T-helper 2 cell treated with Interferon-gamma antibody and Interleukin-4, amounts not matched to agents 100 ng/mL and 5 ng/mL, for 36 hours (primary cell): Measurements from ENCODE around the gene EEFSEC. TPM values are rescaled to one million over a fixed set of nuclear protein-coding genes. Genes with fewer than 3 reads are reported as not detected.

Experiments
- intact Hi-C: fragments of 100-400 bp; cut with micrococcal nuclease; formaldehyde crosslinking; loops from one replicate; pipeline ENCODE4 v1.15.1; 2023
- total RNA-seq: library from RNA; stranded (reverse); gene quantifications from 2 replicates; pipeline ENCODE4 v1.2.3, GENCODE V29; 2022

Gene EEFSEC
- total RNA-seq, 1 donor from 2014 or later, result 18.2 TPM

DNA sequence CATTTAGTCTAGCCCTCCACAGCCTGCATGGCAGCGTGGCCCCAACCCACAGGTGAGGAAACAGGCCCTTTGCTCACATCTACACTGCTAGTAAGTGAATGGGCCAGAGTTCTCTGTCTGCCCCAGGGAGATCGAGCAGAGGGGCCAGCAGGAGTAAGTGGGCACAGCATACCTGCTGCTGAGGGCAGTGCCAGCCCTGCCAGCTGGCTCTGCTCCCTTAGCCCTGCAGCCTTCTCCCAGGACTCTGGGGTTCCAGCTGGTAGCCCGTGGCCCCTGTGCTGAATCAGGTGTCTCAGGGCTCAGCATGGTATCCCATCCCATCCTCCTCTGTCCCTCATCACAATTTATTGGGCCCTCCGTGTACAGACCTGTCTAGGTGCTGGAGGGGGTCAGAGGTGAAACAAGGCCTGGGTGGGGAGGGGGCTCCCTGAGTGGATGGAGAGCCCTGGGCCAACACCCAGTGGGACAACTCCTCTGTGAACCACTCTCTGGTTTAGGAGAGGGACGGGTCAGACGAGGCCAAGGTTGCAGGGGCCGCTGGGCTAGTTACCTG is 211.6 kb downstream of the EEFSEC start:
- intact Hi-C loops, result no loop called here

DNA sequence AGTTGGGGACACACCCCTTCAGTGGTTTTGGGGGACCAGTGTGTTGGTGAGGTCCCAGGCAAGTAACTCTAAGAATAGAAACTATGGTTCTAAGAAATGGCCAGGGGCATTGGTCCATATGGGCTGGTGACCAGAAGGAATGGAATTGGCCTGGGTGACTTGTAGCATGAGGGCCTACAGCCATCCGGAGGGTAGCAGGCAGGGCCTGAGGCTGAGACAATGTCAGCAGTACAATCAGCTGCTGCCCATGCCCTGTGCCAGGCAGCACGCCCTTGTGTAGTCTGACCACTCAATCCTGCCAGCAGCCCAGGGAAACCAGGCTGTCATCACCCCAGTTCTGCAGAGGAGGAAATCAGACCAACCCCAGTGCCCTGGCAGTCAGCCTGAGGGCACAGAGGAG is 212.9 kb downstream of the EEFSEC start:
- intact Hi-C loops, result no loop called here

DNA sequence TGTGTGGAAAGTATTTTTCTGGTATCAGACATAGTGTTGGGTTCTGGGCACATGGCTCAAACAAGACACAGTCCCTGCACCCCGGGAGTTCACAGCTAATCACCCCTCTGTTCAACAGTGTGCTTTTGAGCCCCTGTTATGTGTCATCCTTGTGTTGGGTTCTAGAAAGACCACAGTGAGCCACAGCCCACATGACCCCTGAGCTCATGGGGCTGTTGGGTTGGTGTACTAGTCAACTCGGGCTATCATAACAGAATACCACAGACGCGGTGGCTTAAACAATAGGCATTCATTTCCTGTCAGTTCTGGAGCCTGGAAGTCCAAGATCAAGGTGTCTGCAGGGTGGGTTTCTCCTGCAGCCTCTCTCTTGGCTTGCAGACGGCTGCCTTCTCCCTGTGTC is 213.4 kb downstream of the EEFSEC start:
- intact Hi-C loops, result no loop called here

DNA sequence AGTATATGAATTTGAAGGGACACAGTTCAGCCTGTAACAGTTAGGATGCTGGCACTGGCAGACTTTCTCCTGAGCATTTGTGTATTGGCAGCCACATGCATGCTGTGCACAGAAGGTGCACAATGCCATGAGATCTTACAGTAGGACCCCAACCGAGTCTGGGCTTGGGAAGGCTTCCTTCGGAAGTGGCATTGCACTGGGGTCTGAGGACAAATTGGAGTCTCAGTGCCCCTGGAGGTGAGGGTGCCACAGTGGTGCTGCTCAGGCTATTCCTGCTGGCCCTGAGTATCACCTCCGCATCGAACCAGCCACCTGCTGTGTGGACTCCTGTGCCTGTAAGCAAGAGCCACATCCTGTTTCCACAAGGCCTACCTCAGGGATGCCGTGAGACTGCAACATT is 213.9 kb downstream of the EEFSEC start:
- intact Hi-C loops, result no loop called here

DNA sequence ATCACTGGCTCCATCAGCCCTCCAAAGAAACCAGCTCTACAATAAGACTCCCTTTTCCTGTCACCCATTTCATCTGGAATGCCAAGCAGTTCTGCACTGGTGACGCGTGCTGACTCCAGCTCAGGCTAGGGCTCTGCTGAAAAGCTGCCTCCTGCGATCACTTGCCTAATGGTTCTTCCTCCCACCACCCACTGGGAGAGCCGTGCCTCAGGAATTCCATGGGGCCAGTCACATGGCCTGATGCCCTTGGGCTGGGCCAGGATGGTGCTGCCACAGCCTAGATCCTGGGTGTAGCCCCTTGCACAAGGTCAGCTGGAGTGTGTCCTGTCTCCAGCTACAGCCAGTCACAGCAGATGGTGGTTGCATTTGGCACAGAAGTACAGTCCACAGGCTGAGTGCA is 214.5 kb downstream of the EEFSEC start:
- intact Hi-C loops, result no loop called here

DNA sequence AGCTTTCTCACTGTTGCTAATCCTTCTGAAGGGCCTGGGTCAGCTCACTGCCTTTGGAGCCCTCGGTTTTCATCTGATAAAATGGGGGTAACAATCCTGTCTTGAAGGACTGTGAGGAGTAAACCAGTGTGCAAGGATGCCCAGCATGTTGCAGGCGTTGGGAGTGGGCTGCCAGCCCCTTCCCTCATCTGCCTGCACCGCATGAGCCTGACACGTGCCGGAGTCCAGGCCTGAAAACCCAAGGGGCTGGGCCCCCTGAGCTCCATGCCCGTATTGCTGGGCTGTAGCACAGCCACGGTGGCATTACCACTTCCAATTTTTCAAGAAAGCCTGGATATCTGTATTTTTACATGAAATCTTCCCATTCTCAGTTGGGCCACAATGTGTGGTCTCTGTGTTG is 215.3 kb downstream of the EEFSEC start:
- intact Hi-C loops, result no loop called here

DNA sequence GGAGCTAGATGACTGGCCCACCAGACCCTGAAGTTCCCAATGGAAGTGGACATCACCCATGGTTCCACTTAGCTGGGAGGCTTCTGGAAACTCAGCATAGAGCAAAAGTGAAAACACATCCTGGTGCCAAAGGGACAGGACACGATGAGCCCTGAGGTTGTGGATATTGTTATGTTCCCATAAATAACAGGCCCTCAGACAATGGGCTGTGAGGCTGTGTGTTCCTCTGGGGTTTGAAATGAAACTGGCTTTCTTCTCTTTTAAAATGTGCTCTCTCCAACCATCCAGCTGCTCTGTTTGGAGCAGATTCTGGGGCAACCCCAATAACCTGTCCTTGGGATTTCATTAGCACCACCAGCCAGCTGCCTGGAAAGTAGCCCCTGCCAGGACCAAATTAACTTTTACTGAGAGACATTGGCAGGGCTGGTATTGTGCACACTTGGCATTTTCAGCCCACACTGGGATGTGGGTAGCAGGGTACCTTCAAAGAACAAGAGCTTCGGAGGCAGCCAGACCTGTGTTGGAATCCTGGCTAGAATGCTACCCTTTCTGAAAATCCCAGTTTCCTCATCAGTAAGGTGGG is 215.9 kb downstream of the EEFSEC start:
- intact Hi-C loops, result no loop called here

DNA sequence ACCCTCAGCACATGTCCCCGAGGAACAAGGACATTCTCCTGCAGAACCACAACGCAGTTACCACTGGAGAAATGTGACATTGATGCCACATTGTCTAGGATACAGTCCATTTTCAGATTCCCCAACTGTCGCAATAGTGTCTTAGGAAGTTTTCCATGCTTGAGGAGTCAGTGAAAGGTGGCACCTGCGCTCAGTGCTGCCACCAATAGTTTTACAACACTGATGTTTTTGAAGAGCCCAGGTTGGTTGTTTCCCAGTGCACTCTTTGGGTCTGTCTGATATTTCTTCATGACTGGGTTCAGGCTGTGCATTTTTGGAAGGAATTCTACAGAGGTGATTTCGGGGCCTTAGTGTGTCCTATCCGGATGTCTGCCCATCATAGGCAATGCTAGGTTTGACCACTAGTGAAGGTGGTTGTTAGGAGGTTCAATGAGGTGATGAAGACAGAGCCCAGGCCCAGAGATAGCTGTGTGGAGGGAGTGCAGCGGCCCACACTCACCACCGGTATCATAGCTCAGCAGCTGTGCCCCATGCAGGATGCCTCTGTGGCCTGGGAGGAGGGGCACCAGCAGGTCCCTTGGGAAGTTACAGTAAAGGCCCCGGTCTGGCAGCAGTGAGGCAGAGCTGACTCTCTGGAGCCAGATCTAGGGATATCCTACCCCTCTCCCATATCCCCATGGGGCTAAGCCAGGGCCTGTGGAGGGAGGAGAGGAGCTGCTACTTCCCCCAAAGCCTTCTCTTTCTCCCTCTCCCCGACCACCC is 216.8 kb downstream of the EEFSEC start:
- intact Hi-C loops, result no loop called here

DNA sequence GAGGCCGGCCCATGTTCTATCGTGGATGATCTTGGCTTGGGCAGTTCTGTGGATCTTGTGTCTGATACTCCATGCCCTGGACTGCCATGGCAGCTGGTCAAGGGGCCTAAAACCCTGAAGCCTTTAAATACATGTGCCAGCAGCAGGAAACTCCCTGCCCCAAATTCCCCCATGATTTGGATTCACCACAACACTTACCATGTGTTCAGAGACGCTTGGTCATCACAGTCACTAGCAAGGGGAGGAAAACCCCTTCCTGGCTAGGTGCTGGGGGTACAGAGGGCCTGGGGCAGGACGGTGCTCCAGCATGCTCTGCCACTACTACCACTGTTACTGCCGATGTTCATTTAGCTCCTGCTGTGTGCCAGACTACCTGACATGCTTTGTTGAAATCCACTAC is 219.0 kb downstream of the EEFSEC start:
- intact Hi-C loops, result no loop called here

DNA sequence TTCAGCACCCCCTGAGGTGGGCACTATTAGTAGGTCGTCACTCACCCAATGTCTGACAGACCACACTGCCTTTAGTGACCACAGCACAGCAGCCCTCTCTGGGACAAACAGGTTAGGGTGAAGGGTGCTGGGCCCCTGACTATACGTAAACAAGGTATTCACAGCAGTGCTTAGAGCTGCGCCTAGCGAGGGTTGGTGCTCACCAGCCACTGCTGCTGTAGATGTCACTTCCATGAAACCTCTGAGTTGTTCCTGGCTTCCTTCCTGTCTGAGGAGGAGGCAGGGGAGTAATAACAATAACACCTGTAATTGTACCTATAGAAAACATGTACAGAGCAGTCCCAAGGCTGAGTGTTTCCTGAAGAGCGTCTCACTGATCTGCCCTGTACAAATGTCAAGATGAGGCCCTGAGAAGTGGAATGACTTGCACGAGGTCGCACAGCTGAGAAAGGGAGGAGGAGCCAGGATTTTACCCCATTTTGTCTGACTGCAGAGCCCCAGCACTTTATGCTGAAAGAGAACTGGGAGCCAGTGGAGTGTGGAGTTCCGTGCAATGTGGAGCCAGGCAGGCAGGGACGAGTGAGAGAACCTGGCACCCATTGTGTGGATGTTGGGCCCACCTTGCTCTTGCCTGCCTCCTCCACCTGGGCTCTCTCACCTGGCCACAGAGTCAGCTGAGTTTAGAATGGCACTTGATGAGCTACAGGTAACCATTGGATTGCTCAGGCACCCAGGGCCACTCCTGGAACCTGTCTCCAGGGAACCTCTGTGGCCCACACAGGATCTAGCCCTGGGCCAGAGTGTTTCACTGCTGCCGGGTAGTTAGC is 219.6 kb downstream of the EEFSEC start:
- intact Hi-C loops, result no loop called here

DNA sequence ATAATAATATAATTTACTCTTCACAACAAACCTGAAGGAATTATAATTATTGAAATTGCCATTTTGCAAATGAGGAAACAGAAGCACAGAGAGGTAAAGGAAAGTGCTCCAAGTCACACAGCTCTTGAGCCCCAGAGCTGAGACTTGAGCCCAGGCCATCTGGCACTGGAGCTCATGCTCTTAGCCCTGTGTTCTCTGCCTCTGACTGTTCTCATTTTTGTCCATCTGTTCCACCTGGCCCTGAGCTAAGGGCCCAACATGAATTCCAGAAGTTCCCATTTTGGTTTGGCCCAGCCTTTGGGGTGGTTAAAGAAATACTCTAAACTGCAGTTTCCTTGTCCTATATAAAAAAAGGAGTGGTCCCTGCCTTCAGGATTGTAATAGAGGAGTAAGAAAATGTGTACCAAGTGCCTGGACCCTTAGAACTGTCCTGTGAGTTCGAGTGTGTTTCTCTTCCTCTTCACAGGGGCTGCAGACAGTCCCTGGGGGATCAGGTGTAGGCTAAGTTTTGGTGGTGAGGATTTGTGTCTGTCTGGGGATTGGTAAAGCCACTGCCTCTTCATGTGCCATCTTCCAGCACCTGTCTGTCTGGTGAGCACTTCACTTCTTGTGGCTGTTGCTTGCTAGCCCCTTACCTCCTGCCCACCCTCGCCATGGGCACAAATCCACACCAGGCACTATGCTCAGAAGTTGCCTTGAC is 221.6 kb downstream of the EEFSEC start:
- intact Hi-C loops, result no loop called here

DNA sequence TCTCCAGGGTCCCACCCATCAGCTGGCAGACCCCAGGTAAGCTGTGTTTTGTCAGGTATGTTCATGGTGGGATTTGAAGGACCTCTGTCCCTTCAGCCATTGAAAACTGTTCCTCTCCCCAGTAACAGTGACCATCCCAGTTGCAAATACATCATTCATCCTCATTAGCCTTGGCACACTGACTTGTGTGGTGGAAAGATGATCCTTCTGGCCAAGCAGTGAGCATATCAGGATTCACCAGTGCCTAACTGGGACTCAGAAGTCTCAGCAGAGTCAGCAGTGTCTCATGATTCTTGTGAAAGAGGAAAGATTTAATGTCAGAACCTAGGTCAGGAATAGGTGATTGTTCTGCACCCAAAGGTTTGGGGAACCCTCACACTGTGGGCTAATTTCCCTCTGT is 223.2 kb downstream of the EEFSEC start:
- intact Hi-C loops, result no loop called here

DNA sequence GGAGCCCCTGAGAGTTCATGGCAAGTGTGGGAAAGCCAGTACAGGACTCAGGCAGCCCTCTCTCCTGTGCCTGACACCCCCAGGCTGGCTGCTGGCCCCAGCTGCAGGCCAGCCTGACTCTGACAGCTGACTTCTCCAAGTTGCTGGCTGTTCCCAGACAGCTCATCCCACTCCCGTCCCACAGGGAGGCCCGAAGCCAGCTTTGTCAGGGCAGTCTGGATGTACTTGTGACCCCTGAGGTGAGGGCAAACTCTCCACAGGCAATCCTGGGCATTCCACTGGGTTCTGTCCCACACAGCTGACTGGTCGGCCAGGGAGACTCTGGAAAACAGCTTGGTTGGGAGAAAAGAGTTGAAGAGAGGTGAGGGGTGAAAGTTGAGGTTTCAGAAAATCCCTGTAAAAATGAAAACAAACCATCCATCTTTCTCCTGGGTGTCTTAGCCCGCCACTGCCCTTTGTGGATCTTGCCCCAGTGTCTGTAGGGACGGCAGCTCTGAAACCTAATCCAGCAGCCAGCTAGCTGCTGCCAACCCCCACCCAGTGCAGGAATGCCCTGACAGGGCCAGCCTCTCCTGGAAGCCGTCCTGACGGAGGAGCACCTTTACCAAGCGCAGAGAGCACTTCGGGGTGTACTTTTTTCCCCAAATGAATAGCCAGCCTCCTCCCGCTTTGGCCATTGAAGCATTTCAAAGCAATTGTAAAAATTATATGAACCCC is 225.5 kb downstream of the EEFSEC start:
- intact Hi-C loops, result no loop called here

DNA sequence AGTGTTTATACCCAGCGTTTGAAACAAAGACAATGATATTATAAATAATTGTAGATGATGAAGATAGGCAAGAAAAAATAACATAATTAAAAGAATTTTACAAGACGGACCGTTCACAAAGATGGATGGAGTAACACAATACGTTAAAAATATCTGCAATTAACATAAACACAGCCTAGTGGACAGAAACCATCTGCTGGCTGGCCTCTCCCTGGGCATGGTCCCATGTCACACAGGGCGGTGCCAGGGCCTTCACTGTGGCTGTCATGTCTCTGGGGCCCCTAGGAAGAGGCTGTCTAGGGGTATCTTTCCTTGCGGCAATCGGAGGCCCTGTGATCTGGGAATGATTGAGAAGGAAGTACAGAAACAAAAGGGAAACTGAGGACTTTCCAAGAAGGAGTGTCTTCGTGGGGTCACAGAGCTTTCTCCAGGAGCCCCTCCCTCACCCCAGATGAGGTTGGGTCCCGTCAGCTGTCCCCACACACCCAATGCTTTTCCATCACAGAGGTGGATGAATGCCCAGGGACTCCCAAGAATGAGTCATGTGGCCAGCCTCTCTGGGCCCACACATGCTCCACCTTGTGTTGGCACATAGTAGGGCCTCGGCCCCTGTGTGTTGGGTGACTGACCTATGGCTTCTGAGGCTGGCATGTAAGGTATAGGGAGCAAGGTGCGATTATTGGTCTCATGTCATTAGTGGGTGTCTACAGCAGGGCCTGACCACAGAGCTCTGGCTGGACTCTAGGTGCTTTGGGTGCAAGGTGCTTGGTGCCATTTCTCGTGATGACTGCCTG is 226.3 kb downstream of the EEFSEC start:
- intact Hi-C loops, result no loop called here

DNA sequence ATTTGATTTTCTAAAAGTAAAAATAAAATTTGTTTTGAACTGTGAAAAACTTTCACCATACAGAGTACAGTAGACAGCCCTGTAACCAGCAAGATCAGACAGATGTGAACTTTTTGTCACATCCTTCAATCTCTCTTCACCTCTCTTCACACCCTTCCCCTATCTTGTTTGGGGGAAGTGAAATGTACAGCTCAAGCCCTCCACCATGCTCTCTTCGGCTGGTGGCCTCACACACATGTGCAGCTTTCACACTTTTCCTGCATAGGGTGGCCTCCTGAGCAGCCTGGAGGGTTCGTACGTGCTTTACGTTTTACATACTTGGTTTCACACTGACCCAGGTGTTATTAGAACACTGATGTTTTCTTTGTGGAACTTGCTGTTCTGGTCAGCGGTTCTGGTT is 227.0 kb downstream of the EEFSEC start:
- intact Hi-C loops, result no loop called here

DNA sequence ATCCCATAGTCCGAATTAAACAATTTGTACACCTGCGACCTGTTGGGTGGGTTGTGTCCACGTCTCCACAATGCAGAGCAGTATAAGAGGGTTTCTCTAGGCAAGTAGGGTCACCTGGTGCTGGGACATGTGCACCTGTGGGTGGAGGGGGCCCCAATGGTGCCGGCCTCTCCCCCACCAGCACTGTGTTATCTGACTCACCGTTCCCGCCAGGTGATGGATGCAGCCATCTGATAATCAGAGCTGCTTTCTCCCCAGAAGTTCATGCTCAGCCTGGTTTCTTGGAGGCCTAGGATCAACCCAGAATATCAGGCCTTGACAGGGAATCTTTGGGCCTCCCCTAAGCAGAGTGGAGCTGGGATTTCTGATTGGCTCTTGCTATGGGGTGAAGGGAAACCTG is 227.4 kb downstream of the EEFSEC start:
- intact Hi-C loops, result no loop called here

DNA sequence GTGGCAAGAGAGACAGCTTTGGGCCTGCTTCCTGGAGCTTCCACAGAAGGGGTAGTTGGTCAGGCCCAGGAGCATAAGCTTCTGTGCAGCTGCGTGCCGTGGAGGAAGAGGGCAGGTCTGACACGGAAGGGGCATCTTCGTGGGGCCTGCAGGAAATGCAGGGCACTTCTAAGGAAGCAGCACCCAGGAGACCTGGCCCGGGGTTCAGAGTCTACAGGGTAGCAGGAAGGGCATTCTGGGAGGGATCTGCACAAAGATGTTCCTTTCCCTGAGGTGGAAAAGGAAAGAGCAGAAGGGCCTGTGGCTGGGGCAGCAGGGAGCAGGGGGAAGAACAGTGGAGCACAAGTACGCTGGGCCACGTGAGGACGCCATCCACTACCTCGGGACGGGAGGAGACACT is 228.3 kb downstream of the EEFSEC start:
- intact Hi-C loops, result no loop called here

DNA sequence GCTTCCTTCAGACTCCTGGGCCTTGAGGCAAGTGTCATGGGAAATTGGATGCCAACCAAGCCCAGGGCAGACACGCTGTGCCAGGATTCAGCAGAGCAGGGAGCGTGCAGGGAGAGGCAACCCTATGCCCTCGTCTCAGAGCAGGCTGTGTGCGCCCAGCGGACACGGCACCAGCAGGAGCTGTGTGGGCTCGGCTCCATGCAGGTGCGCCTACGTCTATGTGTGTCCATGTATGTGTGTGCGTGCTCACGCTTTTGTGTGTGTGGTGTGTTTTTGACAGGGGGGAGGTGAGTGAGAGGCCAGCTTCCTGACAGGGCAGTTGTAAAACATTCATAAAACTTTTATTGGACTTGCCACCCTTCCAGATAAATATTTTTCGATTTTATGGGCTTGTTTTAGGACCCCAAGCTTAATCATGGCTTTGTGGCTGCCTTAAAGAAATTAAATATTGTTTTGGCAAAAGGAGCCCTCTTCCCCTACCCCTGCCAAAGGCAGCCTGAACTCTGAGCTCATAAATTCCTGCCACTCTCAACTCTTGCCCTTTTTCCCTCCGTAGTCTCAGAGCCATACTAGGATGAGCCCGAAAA is 229.0 kb downstream of the EEFSEC start:
- intact Hi-C loops, result no loop called here

DNA sequence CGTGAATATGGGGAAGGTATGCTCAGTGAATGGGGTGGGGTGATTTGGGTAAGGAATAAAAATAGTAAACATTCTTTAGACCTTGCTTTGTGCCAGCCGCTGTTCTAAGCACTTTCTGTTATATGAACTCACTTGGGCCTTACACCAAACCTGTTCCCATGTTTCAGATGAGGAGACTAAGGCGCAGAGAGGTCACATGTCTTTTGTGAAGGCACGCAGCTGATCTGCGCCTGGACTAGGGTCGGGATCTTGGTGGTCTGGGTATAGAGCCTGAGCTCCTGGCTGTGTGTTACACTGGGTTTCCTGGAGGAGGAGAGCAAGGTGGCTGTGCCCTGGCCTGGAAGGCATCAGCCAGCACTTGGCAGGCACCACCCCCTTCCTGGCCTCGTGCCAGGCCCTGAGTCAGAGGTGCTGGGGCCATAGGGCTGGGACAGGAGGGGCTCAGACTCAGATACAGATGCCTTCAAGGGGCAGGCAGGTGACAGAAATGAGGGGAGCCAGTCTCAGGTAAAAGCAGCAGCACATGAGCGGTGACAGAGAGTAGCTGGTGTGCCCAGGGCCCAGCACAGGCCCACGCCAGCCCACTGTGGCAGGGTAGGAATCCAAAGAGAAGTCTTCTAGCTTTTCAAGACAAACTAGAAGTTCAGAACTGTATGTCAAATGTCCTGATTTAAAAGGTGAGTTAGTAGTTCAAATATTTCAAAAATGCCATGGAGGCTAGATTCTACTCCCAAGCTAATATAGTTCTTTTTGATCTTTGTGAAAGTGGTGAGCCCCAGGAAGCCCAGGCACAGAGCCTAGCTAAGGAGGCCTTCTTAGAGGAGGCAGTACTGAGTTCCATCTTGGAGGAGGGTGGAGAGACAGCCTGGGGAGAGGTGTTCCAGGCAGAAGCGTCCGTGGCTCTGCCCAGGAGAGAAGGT is 230.3 kb downstream of the EEFSEC start:
- intact Hi-C loops, result no loop called here
